ENCODE data around the gene LYSMD1. TPM values are rescaled to one million over a fixed set of nuclear protein-coding genes. Genes with fewer than 3 reads are reported as not detected.
"Not testable (repeated sequence)": the region's sequence is repeated elsewhere in the genome, so short reads cannot be mapped to it uniquely, and the experiment has no call there.

Gene LYSMD1
- total RNA-seq, 2 experiments from 2014 or later, result 3.7 to 6.2 TPM

- Histone ChIP-seq H3K79me2 (ENCODE audit: insufficient read depth, low read depth, low read length) (peaks cover 44% of the 10 kb centered on the region), H3K9me2 (ENCODE audit: insufficient read depth, low read length) (no peaks in the 10 kb centered on the region), H4K20me1 (ENCODE audit: insufficient read depth, low read length) (peaks cover 6% of the 10 kb centered on the region; the same call in 1 of the 2 replicates), H3K27ac (ENCODE audit: low read depth, low read length, poor library complexity, severe bottlenecking) (peak overlapping the region; percentile 66), H3K4me1 (ENCODE audit: insufficient read depth, low read length, poor library complexity, severe bottlenecking) (peaks cover 35% of the 10 kb centered on the region), H3K4me3 (ENCODE audit: low read depth, low read length, poor library complexity, severe bottlenecking) (peak overlapping the region; percentile 98), H3K4me2 (ENCODE audit: low read length) (peak overlapping the region; percentile 70), H3K36me3 (ENCODE audit: insufficient read depth, low read length) (peaks cover 24% of the 10 kb centered on the region), H3K9me3 (ENCODE audit: low read length) (no peaks in the 10 kb centered on the region), H2AFZ (ENCODE audit: low read length) (peak overlapping the region; percentile 93)
- DNase-seq (ENCODE audit: low spot score), result no peak
- TF ChIP-seq EZH2phosphoT487 (IDR thresholded peaks at IDR 0.05; ENCODE audit: borderline replicate concordance, low read depth, low read length), result no peak
- TF ChIP-seq, protein P1, sequence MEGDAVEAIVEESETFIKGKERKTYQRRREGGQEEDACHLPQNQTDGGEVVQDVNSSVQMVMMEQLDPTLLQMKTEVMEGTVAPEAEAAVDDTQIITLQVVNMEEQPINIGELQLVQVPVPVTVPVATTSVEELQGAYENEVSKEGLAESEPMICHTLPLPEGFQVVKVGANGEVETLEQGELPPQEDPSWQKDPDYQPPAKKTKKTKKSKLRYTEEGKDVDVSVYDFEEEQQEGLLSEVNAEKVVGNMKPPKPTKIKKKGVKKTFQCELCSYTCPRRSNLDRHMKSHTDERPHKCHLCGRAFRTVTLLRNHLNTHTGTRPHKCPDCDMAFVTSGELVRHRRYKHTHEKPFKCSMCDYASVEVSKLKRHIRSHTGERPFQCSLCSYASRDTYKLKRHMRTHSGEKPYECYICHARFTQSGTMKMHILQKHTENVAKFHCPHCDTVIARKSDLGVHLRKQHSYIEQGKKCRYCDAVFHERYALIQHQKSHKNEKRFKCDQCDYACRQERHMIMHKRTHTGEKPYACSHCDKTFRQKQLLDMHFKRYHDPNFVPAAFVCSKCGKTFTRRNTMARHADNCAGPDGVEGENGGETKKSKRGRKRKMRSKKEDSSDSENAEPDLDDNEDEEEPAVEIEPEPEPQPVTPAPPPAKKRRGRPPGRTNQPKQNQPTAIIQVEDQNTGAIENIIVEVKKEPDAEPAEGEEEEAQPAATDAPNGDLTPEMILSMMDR (conservative IDR thresholded peaks at IDR 0.05; ENCODE audit: low read length), result no peak
- ChIA-PET CTCF (ENCODE audit: unreplicated experiment) (no interaction called here), POLR2A (interaction anchor here (1.1 kb wide), 2 partner anchors 16 to 32 kb away, joined by 3 read pairs; no protein-coding TSS in a partner anchor)
- intact Hi-C loops (cut with micrococcal nuclease; ENCODE audit: unreplicated experiment), result loop anchor here (1.0 to 5.0 kb wide), 2 partner anchors 84 to 149 kb away; partner anchors contain the start of genes RFX5 and ZNF687
- BruUV-seq (replicated peaks), result TSS peak; percentile 90
These were observed 32.2 kb upstream of the LYSMD1 start for GRCh38 chr1:151197863-151198253.

DNA sequence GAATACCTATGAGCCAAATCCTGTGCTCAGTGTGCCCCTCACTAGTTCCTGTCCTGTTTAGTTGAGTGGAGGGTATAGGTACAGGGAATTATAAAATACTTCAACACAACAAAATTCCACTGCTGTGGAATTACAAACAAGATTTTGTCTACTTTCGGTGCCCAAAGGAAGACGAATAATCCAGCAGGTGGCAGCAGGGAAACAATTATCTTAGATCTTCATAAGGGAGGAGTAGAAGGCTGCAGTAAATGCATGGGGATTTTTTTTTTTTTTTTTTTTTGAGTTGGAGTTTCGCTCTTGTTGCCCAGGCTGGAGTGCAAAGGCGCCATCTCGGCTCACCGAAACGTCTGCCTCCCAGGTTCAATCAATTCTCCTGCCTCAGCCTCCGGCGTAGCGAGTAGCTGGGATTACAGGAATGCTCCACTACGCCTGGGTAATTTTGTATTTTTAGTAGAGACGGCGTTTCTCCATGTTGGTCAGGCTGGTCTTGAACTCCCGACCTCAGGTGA lies 30.6 kb upstream of the LYSMD1 start:
- no peaks in the 10 kb centered on the region for H3K9me2 ChIP-seq (ENCODE audit: insufficient read depth, low read length)
- peak overlapping the region; percentile 68 for H3K4me2 ChIP-seq (ENCODE audit: low read length)
- peaks cover 33% of the 10 kb centered on the region for H3K4me1 ChIP-seq (ENCODE audit: insufficient read depth, low read length, poor library complexity, severe bottlenecking)
- peaks cover 6% of the 10 kb centered on the region; the same call in 1 of the 2 replicates for H4K20me1 ChIP-seq (ENCODE audit: insufficient read depth, low read length)
- CTCF ChIA-PET (ENCODE audit: unreplicated experiment), result no interaction called here
- no peaks in the 10 kb centered on the region for H3K9me3 ChIP-seq (ENCODE audit: low read length)
- intact Hi-C loops (cut with micrococcal nuclease; ENCODE audit: unreplicated experiment), result loop anchor here (1.0 to 5.0 kb wide), 2 partner anchors 55 to 151 kb away; partner anchors contain the start of gene RFX5
- peak overlapping the region; percentile 67 for H2AFZ ChIP-seq (ENCODE audit: low read length)
- DNase-seq (ENCODE audit: low spot score), result peak; percentile 82
- POLR2A ChIA-PET, result interaction anchor here (0.6 to 0.7 kb wide), 2 partner anchors 18 to 58 kb away, joined by 3 to 6 read pairs; partner anchors contain the start of gene PSMD4
- no peak for TF ChIP-seq EZH2phosphoT487 (IDR thresholded peaks at IDR 0.05; ENCODE audit: borderline replicate concordance, low read depth, low read length)
- TF ChIP-seq, protein P1 (conservative IDR thresholded peaks at IDR 0.05; ENCODE audit: low read length), result peak; percentile 80
- peaks cover 29% of the 10 kb centered on the region for H3K79me2 ChIP-seq (ENCODE audit: insufficient read depth, low read depth, low read length)
- peaks cover 10% of the 10 kb centered on the region for H3K36me3 ChIP-seq (ENCODE audit: insufficient read depth, low read length)
- peak overlapping the region; percentile 32 for H3K4me3 ChIP-seq (ENCODE audit: low read depth, low read length, poor library complexity, severe bottlenecking)
- BruUV-seq (replicated peaks), result no TSS peak
- no peak overlapping the region for H3K27ac ChIP-seq (ENCODE audit: low read depth, low read length, poor library complexity, severe bottlenecking)

- DNase-seq (ENCODE audit: low spot score), result not testable (repeated sequence)
- intact Hi-C loops (cut with micrococcal nuclease; ENCODE audit: unreplicated experiment), result loop anchor here (5.0 kb wide), 1 partner anchor 152 kb away; the partner anchor contains the start of gene RFX5
- CTCF ChIA-PET (ENCODE audit: unreplicated experiment), result interaction anchor here (0.6 to 0.7 kb wide), 3 partner anchors 14 to 281 kb away, joined by 3 read pairs; no protein-coding TSS in a partner anchor
These were observed 29.3 kb upstream of the LYSMD1 start for GRCh38 chr1:151194894-151195594.

More at GRCh38 chr1:151194894-151195594, 29.3 kb upstream of the LYSMD1 start:
- H3K27ac ChIP-seq (ENCODE audit: low read depth, low read length, poor library complexity, severe bottlenecking); H3K4me3 ChIP-seq (ENCODE audit: low read depth, low read length, poor library complexity, severe bottlenecking); H3K36me3 ChIP-seq (ENCODE audit: insufficient read depth, low read length); BruUV-seq (replicated peaks); H3K9me3 ChIP-seq (ENCODE audit: low read length); H2AFZ ChIP-seq (ENCODE audit: low read length); H3K4me2 ChIP-seq (ENCODE audit: low read length); H4K20me1 ChIP-seq (ENCODE audit: insufficient read depth, low read length); H3K9me2 ChIP-seq (ENCODE audit: insufficient read depth, low read length): not testable (repeated sequence)
- Histone ChIP-seq H3K79me2 (ENCODE audit: insufficient read depth, low read depth, low read length) (peaks cover 16% of the 10 kb centered on the region), H3K4me1 (ENCODE audit: insufficient read depth, low read length, poor library complexity, severe bottlenecking) (peaks cover 30% of the 10 kb centered on the region)
- POLR2A ChIA-PET, result interaction anchor here (0.6 to 1.1 kb wide), 5 partner anchors 9 to 136 kb away, joined by 3 to 5 read pairs (median 3); partner anchors contain the start of gene CDC42SE1
